Fibroblast of mammary gland (primary cell): Measurements from ENCODE around the gene RNASE4.
A peak's percentile ranks its signal among the peaks of the same experiment; 100 is the strongest.

Experiments
- DNase-seq: peaks from one replicate; pipeline ENCODE4 v3.0.0-alpha.2; 2010; ENCODE audit warnings: low read depth
- H3K4me3 ChIP-seq: 2 replicates; pipeline ENCODE4 v1.5.1; 2011; ENCODE audit warnings: low read depth, mild to moderate bottlenecking, low read length, moderate library complexity; ENCODE audit not compliant: control insufficient read depth
- CTCF ChIP-seq: conservative IDR thresholded peaks from 2 replicates; pipeline ENCODE4 v1.5.1; 2011; ENCODE audit warnings: low read depth, low read length, inconsistent platforms; ENCODE audit not compliant: control insufficient read depth, insufficient read depth

RNASE4 gene

DNA sequence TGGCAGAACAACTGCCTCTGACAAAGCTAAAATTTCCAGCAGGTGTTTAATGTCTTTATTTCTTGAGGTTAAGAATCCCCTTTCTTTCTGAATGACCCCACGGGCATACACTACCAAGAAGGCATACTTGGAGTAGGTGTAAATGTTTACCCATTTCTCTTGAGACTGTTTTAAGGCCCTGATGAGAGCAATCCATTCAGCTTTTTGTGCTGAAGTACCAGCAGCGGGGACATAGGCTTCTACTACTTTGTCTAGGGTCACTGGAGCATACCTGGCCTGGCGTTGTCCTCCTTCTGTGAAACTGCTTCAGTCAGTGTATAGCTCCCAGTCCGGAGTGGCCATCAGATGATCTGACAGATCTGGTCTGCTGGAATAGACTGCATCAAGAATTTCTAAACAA lies 26.9 kb downstream of the RNASE4 start:
- no peak for TF ChIP-seq CTCF
- H3K4me3 ChIP-seq = no peak overlapping the region
- no peak for DNase-seq

DNA sequence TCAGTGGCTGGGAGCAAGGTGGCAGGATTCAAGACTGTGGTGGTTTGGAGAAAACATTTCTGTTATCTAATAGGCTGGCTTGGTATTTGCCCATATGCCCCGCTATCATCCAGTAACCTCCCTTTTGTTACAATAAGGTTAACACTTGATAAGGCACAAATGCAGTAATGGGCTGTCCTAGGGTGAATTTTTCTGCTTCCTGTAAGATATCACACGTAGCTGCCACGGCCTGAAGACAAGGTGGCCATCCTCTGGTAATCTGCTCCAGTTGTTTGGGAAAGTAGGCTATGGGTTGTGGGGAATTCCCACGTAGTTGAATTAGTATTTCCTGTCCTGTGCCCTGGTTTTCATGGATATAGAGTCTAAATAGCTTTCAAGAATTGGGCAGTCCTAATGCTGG lies 27.3 kb downstream of the RNASE4 start:
- TF ChIP-seq CTCF = no peak
- H3K4me3 ChIP-seq = no peak overlapping the region
- no peak for DNase-seq

DNA sequence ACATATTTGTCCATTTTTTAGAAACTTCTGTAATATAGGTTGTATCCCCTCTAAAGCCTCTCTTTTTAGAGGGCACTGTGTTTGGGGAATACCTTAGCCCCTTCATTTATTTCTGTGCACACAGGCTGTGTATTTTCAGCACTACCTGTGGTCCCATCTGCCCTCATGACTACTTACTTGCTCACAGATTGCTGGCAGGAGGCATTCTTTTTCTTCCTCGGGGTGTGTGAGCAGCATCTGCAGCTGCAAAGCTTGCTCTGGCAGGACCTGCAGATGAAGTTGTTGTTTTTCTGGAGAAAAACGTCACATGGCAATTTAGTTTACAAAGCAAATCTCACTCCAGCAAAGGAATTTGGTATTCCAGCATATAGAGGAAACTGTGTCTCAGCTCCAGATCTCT lies 28.5 kb downstream of the RNASE4 start:
- no peak overlapping the region for H3K4me3 ChIP-seq
- no peak for TF ChIP-seq CTCF
- peak; percentile 4 for DNase-seq

GRCh38 chr14:20714593-20715250 lies 30.4 kb downstream of the RNASE4 start:
- TF ChIP-seq CTCF = no peak
- DNase-seq = peak; percentile 81

DNA sequence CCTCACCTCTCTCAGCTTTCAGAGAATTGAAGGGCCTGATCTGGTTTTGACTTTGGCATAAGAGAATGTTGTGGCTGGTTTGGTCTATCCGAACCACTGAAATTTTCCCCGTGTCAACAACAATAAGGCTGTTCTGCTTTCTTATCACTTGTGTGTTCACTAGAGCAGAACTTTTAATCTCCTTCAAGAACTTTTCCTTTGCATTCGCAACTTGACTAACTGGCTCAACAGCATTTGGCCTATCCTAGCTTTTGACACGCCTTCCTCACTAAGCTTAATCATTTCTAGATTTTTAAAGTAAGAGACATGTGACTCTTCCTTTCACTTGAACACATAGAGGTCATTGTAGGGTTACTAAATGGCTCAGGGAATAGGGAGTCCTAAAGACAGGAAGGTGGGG lies 35.4 kb downstream of the RNASE4 start:
- no peak for DNase-seq
- no peak for TF ChIP-seq CTCF

More at GRCh38 chr14:20714593-20715250, 30.4 kb downstream of the RNASE4 start:
- no peak overlapping the region for H3K4me3 ChIP-seq

GRCh38 chr14:20720741-20721140 lies 36.4 kb downstream of the RNASE4 start:
- H3K4me3 ChIP-seq = no peak overlapping the region
- DNase-seq = no peak

More for the DNA sequence above, 35.4 kb downstream of the RNASE4 start:
- H3K4me3 ChIP-seq = no peak overlapping the region

More at GRCh38 chr14:20720741-20721140, 36.4 kb downstream of the RNASE4 start:
- TF ChIP-seq CTCF = no peak
